CD1c-positive myeloid dendritic cell (primary cell): ENCODE measurements around the gene MRPL12.
A peak's percentile ranks its signal among the peaks of the same experiment; 100 is the strongest.

ENCODE experiments used
- DNase-seq: peaks from one replicate; pipeline ENCODE4 v3.0.0-alpha.2; 2016; ENCODE audit errors: extremely low spot score

The MRPL12 gene

DNA sequence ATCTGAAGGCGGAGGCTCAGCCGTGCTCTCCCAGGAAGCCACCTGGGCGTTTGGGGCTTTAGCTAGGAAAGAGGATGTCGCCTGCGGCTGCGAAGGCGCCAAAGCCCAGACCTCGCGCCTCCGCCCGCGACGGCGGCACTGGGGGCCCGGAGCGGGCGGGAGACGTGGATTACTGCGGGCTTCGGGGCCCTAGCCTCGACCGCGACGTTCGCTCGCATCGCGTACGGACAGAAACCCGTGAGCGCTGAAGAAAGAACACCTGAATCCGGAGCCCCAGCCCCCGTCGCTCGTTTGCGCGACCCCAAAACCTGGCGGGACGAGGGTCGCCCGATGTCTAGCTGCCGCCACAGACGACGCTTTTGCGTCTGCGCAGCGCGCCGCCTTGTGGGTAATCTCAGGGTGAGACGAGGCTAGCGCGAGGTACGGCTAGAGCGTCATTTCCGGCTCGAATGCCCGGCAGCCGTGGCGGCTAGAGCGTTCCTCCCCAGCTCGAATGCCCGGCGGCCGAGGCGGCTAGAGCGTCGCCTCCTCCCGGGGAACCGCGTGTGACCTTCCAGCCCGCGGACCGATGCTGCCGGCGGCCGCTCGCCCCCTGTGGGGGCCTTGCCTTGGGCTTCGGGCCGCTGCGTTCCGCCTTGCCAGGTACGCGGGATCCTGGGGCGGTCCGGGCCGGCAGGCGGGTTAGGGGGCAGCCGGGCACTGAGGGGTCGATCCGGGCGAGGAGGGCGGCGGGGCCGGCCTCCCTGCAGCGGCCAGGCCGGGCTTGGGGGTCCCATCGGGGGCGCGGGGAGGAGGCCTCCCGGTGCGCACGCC is at the start of gene MRPL12:
Gene MRPL12, plus strand, starts transcription at position 434 of the 813 bp plus-strand sequence. Its CDS starts 135 bp downstream, at position 569.
- DNase-seq: peak; percentile 95

GRCh38 chr17:81655378-81656117 is 47.6 kb upstream of the MRPL12 start:
- DNase-seq: peak; percentile 10

DNA sequence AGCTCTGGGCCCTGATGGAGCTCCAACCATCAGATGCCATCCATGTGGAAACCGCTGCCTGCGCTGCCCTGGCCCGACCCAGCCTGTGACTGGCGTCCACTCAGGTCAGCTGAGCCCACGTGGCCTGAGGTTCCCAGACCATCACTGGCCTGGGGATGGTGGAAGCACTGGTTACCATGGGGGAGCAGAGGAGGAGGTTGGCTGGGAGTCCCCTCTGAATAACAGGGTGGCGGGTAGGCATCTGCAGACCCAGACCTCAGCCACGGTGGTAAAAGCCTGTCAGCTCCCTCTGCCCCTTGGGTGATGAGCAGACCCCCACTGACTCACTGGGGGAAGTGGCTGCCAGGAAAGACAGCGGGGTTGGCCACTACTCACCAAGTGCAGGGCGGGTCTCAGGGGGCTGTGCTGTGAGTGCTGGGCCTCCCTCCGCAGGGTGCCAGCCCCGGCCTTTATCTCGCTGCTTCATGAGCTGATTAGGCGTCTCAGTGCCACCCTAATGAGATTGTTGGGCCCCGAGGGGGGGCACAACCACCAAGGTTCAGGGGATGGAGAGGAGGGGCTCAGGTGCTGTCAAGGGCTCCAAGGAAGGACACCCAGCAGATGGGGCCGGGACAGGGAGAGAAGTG is 46.9 kb upstream of the MRPL12 start, which contains the start of gene PDE6G:
Gene PDE6G, minus strand, starts transcription at position 425 of the 626 bp plus-strand sequence. CDS start 3,237 bp downstream, outside the sequence.
- no peak for DNase-seq

GRCh38 chr17:81656835-81657234 is 46.3 kb upstream of the MRPL12 start:
- DNase-seq: no peak

GRCh38 chr17:81659038-81659437 is 44.1 kb upstream of the MRPL12 start:
- no peak for DNase-seq

GRCh38 chr17:81660441-81660840 is 42.7 kb upstream of the MRPL12 start:
- DNase-seq: no peak

DNA sequence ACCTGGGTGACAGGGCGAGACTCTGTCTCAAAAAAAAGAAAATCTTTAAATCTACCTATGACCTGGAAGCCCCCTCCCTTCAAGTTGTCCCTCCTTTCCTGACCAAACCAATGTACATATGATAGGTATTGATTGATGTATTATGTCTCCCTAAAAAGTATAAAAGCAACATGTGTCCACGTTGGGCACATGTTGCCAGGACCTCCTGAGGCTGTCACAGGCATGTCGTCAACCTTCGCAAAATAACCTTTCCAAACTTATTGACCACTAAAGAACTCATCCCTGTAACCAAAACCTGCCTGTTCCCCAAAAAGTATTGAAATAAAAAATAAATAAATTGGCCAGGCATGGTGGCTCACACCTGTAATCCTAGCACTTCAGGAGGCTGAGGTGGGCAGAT is 41.2 kb upstream of the MRPL12 start:
- DNase-seq: no peak

DNA sequence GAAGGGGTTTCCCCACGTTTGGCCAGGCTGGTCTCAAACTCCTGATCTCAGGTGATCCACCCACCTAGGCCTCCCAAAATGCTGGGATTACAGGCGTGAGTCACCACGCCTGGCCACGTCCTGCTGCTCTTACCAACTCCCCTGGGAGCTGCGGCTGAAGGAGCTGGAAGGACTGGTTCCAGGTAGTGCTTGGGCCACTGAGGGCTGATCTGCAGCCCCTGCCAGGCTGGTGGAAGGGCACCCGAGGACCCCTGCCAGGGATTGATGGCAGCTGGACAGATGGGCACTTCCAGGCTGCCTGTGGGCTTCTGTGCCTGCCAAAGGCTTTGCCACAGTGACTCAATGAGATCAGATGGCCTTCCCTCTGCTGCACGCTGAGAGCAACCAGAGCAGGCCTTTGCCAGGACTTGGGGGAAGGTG is 39.1 kb upstream of the MRPL12 start:
- no peak for DNase-seq

DNA sequence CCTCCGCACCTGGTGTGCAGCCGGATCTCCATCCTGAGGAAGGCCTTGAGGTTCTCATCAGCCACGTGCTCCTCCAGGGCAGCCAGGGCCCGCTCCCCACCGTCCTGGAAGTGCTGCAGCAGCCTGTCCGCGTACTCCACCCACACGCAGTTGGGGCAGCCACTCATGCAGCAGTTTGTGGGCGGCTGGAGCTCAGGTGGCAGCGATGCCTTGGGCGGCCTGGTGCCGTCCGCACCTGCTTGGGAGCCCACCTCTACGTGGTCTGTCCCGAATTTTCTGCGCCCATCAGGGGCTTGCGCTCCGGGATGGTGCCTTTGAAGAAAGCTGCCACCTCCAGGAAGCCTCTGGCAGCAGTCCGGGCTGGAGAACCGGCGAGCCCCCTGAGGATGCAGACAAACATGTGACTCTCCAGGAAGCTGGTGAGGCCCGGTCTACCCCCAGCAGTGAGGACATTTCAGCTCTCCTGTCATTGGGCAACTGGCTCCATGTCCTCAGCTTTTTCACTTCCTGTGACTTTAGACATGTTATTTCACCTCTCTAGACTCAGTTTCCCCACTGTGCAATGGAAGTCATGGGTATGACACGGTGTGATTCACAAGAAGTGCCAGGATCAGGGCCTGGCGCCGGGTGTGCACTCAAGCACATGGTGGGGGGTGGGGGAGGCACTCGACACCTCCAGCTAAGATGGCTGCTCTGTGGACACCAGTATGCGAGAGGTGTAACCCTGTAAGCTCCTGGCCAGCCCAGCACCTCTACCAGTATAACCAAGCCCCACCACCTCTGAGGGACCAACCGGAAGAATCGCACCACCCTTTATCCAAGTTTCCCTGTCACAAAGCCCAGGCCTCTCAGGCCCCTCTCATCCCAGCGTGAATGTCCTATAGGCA is 37.7 kb upstream of the MRPL12 start:
- peak; percentile 18 for DNase-seq

GRCh38 chr17:81666092-81666341 is 37.1 kb upstream of the MRPL12 start:
- DNase-seq: peak; percentile 33

GRCh38 chr17:81666342-81667191 is 36.6 kb upstream of the MRPL12 start, which contains the start of the genes CCDC137 and OXLD1:
Gene CCDC137 (plus strand): TSS chr17:81666737. CDS start chr17:81666767, 30 bp downstream.
Gene OXLD1 (minus strand): TSS chr17:81666605. CDS start chr17:81666577, 28 bp downstream.
- DNase-seq: peak; percentile 98

GRCh38 chr17:81667754-81668153 is 35.4 kb upstream of the MRPL12 start:
- DNase-seq: no peak

DNA sequence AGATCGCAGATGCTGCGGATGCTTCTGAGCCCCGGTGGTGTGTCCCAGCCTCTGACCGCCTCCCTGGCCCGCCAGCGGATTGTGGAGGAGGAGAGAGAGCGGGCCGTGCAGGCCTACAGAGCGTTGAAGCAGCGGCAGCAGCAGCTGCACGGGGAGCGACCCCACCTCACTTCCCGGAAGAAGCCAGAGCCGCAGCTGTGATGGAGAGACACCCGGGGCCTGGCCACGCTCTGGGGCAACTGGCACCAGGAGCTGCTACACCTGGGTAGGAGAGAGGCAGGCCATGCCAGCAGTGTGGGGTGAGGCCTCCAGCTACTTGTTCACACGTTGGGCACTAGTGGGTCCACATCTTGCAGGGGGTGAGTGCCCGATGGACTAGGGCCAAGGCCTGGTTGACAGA is 30.7 kb upstream of the MRPL12 start:
- DNase-seq: no peak

- DNase-seq: no peak
These were observed 30.2 kb upstream of the MRPL12 start for GRCh38 chr17:81672954-81673353.

GRCh38 chr17:81673561-81674258 is 29.5 kb upstream of the MRPL12 start:
- DNase-seq: no peak

- DNase-seq: peak; percentile 14
These were observed 27.5 kb upstream of the MRPL12 start for GRCh38 chr17:81675515-81676221.

- DNase-seq: no peak
These were observed 26.3 kb upstream of the MRPL12 start for GRCh38 chr17:81676906-81677305.

- no peak for DNase-seq
These were observed 23.0 kb upstream of the MRPL12 start for GRCh38 chr17:81680150-81680549.

DNA sequence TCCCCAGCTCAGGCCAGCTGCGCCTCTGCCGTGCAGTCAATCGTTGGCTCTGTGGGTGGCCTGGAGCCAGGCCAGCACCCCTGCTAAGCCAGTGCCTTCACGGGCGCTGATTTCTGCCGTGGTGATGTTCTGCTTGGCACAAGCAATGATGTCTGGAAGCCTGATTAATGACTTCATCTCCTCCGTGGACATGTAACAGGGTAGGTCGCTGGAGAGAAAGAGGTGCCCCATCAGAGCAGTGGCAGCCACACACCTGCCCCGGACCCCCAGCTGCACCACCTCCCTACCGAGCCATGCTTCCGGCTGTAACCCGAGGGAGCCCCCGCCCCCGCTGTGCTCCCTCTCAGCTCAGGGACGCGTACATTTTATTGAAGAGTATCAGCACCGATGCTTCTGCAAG is 21.5 kb upstream of the MRPL12 start:
- no peak for DNase-seq
